HEK293 (cell line): ENCODE measurements around the gene KIAA0319L.

ENCODE experiments used
- AEBP2 ChIP-seq: fragments of 450-650 bp; formaldehyde crosslinking; IDR thresholded peaks from 2 replicates; pipeline ENCODE4 v1.5.1; 2016; ENCODE audit warnings: missing biosample characterization, missing genetic modification characterization, borderline replicate concordance
- KLF17 ChIP-seq: fragments of 450-650 bp; formaldehyde crosslinking; IDR thresholded peaks from 2 replicates; pipeline ENCODE4 v1.5.1; 2016; ENCODE audit warnings: missing biosample characterization, missing genetic modification characterization
- MEIS1 ChIP-seq: sonication (generic); formaldehyde crosslinking; IDR thresholded peaks from 2 replicates; pipeline ENCODE4 v1.8.1; 2022; ENCODE audit warnings: missing genetic modification reagents, mild to moderate bottlenecking, borderline replicate concordance
- OVOL3 ChIP-seq: fragments of 450-650 bp; formaldehyde crosslinking; IDR thresholded peaks from 2 replicates; pipeline ENCODE4 v1.5.1; 2016; ENCODE audit warnings: missing biosample characterization, missing genetic modification characterization
- PRDM10 ChIP-seq: fragments of 450-650 bp; formaldehyde crosslinking; IDR thresholded peaks from 2 replicates; pipeline ENCODE4 v1.5.1; 2016; ENCODE audit warnings: missing biosample characterization, missing genetic modification characterization
- ZBTB6 ChIP-seq: fragments of 450-650 bp; formaldehyde crosslinking; IDR thresholded peaks from 2 replicates; pipeline ENCODE4 v1.5.1; 2017; ENCODE audit warnings: missing biosample characterization, missing genetic modification characterization
- ZFP37 ChIP-seq: fragments of 450-650 bp; formaldehyde crosslinking; IDR thresholded peaks from 2 replicates; pipeline ENCODE4 v1.5.1; 2016; ENCODE audit warnings: missing biosample characterization, missing genetic modification characterization
- ZFP69B ChIP-seq: fragments of 450-650 bp; formaldehyde crosslinking; IDR thresholded peaks from 2 replicates; pipeline ENCODE4 v1.5.1; 2016; ENCODE audit warnings: missing biosample characterization, missing genetic modification characterization
- ZNF112 ChIP-seq: fragments of 450-650 bp; formaldehyde crosslinking; IDR thresholded peaks from 2 replicates; pipeline ENCODE4 v1.5.0; 2017; ENCODE audit warnings: missing biosample characterization, missing genetic modification characterization
- ZNF148 ChIP-seq: fragments of 450-650 bp; formaldehyde crosslinking; IDR thresholded peaks from 2 replicates; pipeline ENCODE4 v1.5.0; 2017; ENCODE audit warnings: missing biosample characterization, missing genetic modification characterization, borderline replicate concordance
- ZNF157 ChIP-seq: fragments of 450-650 bp; formaldehyde crosslinking; IDR thresholded peaks from 2 replicates; pipeline ENCODE4 v1.5.1; 2016; ENCODE audit warnings: missing biosample characterization, missing genetic modification characterization
- ZNF2 ChIP-seq: fragments of 450-650 bp; formaldehyde crosslinking; IDR thresholded peaks from 2 replicates; pipeline ENCODE4 v1.5.1; 2016; ENCODE audit warnings: missing biosample characterization, missing genetic modification characterization
- ZNF23 ChIP-seq: fragments of 450-650 bp; formaldehyde crosslinking; IDR thresholded peaks from 2 replicates; pipeline ENCODE4 v1.5.1; 2016; ENCODE audit warnings: missing biosample characterization, missing genetic modification characterization, borderline replicate concordance
- ZNF248 ChIP-seq: fragments of 450-650 bp; formaldehyde crosslinking; IDR thresholded peaks from 2 replicates; pipeline ENCODE4 v1.5.1; 2017; ENCODE audit warnings: missing biosample characterization, missing genetic modification characterization
- ZNF26 ChIP-seq: fragments of 450-650 bp; formaldehyde crosslinking; IDR thresholded peaks from 2 replicates; pipeline ENCODE4 v1.5.1; 2016; ENCODE audit warnings: missing biosample characterization, missing genetic modification characterization
- ZNF266 ChIP-seq: fragments of 450-650 bp; formaldehyde crosslinking; IDR thresholded peaks from 2 replicates; pipeline ENCODE4 v1.5.1; 2016; ENCODE audit warnings: missing biosample characterization, missing genetic modification characterization, low read depth
- ZNF335 ChIP-seq: fragments of 450-650 bp; formaldehyde crosslinking; conservative IDR thresholded peaks from 2 replicates; pipeline ENCODE4 v1.5.1; 2016; ENCODE audit warnings: missing biosample characterization, missing genetic modification characterization
- ZNF423 ChIP-seq: fragments of 450-650 bp; formaldehyde crosslinking; IDR thresholded peaks from 2 replicates; pipeline ENCODE4 v1.5.1; 2016; ENCODE audit warnings: missing biosample characterization, missing genetic modification characterization
- ZNF48 ChIP-seq: fragments of 450-650 bp; formaldehyde crosslinking; IDR thresholded peaks from 2 replicates; pipeline ENCODE4 v1.5.1; 2016; ENCODE audit warnings: missing biosample characterization, missing genetic modification characterization
- ZNF558 ChIP-seq: fragments of 450-650 bp; formaldehyde crosslinking; IDR thresholded peaks from 2 replicates; pipeline ENCODE4 v1.5.1; 2016; ENCODE audit warnings: missing biosample characterization, missing genetic modification characterization
- ZNF596 ChIP-seq: fragments of 450-650 bp; IDR thresholded peaks from 2 replicates; pipeline ENCODE4 v1.5.0; 2018; ENCODE audit warnings: missing biosample characterization, mild to moderate bottlenecking, missing genetic modification characterization, moderate library complexity
- ZNF843 ChIP-seq: fragments of 450-650 bp; formaldehyde crosslinking; IDR thresholded peaks from 2 replicates; pipeline ENCODE4 v1.5.1; 2016; ENCODE audit warnings: missing biosample characterization, missing genetic modification characterization
- TF ChIP-seq, protein P1 (sequence below): fragments of 450-650 bp; formaldehyde crosslinking; IDR thresholded peaks from 2 replicates; pipeline ENCODE4; 2016; ENCODE audit warnings: missing biosample characterization, missing genetic modification characterization
- TF ChIP-seq, protein P2 (sequence below): fragments of 450-650 bp; formaldehyde crosslinking; IDR thresholded peaks from 2 replicates; pipeline ENCODE4 v1.5.1; 2016; ENCODE audit warnings: missing biosample characterization, missing genetic modification characterization

The KIAA0319L gene

GRCh38 chr1:35505911-35506798 is 51.0 kb downstream of the KIAA0319L start (continued):
- TF ChIP-seq ZNF2 (peak; percentile 86), MEIS1 (CRISPR knock-in tag) (peak; percentile 55; the same call in 1 of the 2 replicates), ZNF558 (tag by site-specific recombination) (0 out of 2 replicates have a peak, but pooled peaks have one; percentile 29), ZNF843 (tag by site-specific recombination) (peak; percentile 88), KLF17 (tag by site-specific recombination) (no peak), ZFP69B (peak; percentile 67), ZNF48 (no peak), ZNF148 (tag by site-specific recombination) (no peak), ZNF266 (no peak), AEBP2 (no peak), ZNF248 (no peak), ZNF26 (tag by site-specific recombination) (no peak), ZNF423 (peak; percentile 60; the same call in 1 of the 2 replicates), PRDM10 (tag by site-specific recombination) (peak; percentile 92), ZNF596 (tag by site-specific recombination) (no peak), ZFP37 (no peak), ZNF112 (tag by site-specific recombination) (no peak), ZNF335 (tag by site-specific recombination) (no peak; the same call in 1 of the 2 replicates), ZNF157 (tag by site-specific recombination) (no peak), ZBTB6 (tag by site-specific recombination) (peak; percentile 86), OVOL3 (peak; percentile 74; the same call in 1 of the 2 replicates), ZNF23 (tag by site-specific recombination) (no peak)
- TF ChIP-seq, protein P1, sequence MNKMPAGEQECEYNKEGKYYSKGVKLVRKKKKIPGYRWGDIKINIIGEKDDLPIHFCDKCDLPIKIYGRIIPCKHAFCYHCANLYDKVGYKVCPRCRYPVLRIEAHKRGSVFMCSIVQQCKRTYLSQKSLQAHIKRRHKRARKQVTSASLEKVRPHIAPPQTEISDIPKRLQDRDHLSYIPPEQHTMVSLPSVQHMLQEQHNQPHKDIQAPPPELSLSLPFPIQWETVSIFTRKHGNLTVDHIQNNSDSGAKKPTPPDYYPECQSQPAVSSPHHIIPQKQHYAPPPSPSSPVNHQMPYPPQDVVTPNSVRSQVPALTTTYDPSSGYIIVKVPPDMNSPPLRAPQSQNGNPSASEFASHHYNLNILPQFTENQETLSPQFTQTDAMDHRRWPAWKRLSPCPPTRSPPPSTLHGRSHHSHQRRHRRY (tag by site-specific recombination): no peak
- TF ChIP-seq, protein P2, sequence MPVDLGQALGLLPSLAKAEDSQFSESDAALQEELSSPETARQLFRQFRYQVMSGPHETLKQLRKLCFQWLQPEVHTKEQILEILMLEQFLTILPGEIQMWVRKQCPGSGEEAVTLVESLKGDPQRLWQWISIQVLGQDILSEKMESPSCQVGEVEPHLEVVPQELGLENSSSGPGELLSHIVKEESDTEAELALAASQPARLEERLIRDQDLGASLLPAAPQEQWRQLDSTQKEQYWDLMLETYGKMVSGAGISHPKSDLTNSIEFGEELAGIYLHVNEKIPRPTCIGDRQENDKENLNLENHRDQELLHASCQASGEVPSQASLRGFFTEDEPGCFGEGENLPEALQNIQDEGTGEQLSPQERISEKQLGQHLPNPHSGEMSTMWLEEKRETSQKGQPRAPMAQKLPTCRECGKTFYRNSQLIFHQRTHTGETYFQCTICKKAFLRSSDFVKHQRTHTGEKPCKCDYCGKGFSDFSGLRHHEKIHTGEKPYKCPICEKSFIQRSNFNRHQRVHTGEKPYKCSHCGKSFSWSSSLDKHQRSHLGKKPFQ (tag by site-specific recombination): peak; percentile 92
